ENCODE measurements around the gene BCAP31. TPM values are rescaled to one million over a fixed set of nuclear protein-coding genes. Genes with fewer than 3 reads are reported as not detected.

Gene BCAP31
- total RNA-seq, 1 donor from 2014 or later, result 219 TPM

- DNase-seq (no peak), ATAC-seq (no peak)
- Histone ChIP-seq H3K4me1 (no peaks in the 10 kb centered on the region), H3K9me3 (no peaks in the 10 kb centered on the region), H3K4me3 (no peak overlapping the region), H3K36me3 (no peaks in the 10 kb centered on the region), H3K27ac (no peak overlapping the region), H3K27me3 (ENCODE audit: low read depth) (no peaks in the 10 kb centered on the region)
- intact Hi-C loops (cut with DNase I), result no loop called here
- TF ChIP-seq CTCF (IDR thresholded peaks at IDR 0.05), result no peak
These were observed 46.6 kb upstream of the BCAP31 start for GRCh38 chrX:153770601-153771414.

- Histone ChIP-seq H3K36me3 (no peaks in the 10 kb centered on the region), H3K4me1 (no peaks in the 10 kb centered on the region), H3K4me3 (no peak overlapping the region), H3K9me3 (no peaks in the 10 kb centered on the region), H3K27ac (no peak overlapping the region), H3K27me3 (ENCODE audit: low read depth) (no peaks in the 10 kb centered on the region)
- no peak for ATAC-seq
- no peak for TF ChIP-seq CTCF (IDR thresholded peaks at IDR 0.05)
- intact Hi-C loops (cut with DNase I), result loop anchor here (10.0 kb wide), 1 partner anchor 185 kb away; no protein-coding TSS in a partner anchor
- DNase-seq, result no peak
These were observed 45.8 kb upstream of the BCAP31 start for GRCh38 chrX:153769865-153770600.

GRCh38 chrX:153769158-153769864, 45.1 kb upstream of the BCAP31 start:
- DNase-seq (no peak), ATAC-seq (no peak)
- Histone ChIP-seq H3K27ac (no peak overlapping the region), H3K4me3 (no peak overlapping the region), H3K9me3 (no peaks in the 10 kb centered on the region), H3K36me3 (no peaks in the 10 kb centered on the region), H3K27me3 (ENCODE audit: low read depth) (no peaks in the 10 kb centered on the region), H3K4me1 (no peaks in the 10 kb centered on the region)
- intact Hi-C loops (cut with DNase I), result loop anchor here (10.0 kb wide), 1 partner anchor 185 kb away; no protein-coding TSS in a partner anchor
- TF ChIP-seq CTCF (IDR thresholded peaks at IDR 0.05), result no peak

- Histone ChIP-seq H3K36me3 (no peaks in the 10 kb centered on the region), H3K9me3 (no peaks in the 10 kb centered on the region), H3K4me1 (no peaks in the 10 kb centered on the region), H3K27ac (no peak overlapping the region), H3K27me3 (ENCODE audit: low read depth) (no peaks in the 10 kb centered on the region), H3K4me3 (no peak overlapping the region)
- no peak for TF ChIP-seq CTCF (IDR thresholded peaks at IDR 0.05)
- ATAC-seq, result no peak
- DNase-seq, result peak; percentile 21
- intact Hi-C loops (cut with DNase I), result loop anchor here (10.0 kb wide), 1 partner anchor 186 kb away; no protein-coding TSS in a partner anchor
These were observed 44.3 kb upstream of the BCAP31 start for GRCh38 chrX:153768311-153769157.
